HepG2 (cell line): ENCODE results near the gene PLXNA3. TPM values are rescaled to one million over a fixed set of nuclear protein-coding genes. Genes with fewer than 3 reads are reported as not detected.
A peak's percentile ranks its signal among the peaks of the same experiment; 100 is the strongest.

Source experiments
- EZH2 ChIP-seq: conservative IDR thresholded peaks from 2 replicates; pipeline ENCODE4 v1.6.1; 2012; ENCODE audit warnings: mild to moderate bottlenecking, low read depth, low read length, moderate library complexity
- FOXK1 ChIP-seq: sonication (generic); formaldehyde crosslinking; IDR thresholded peaks from 2 replicates; pipeline ENCODE4 v1.4.0; 2020; ENCODE audit warnings: low read depth, missing genetic modification reagents, borderline replicate concordance
- GPN1 ChIP-seq: sonication (generic); formaldehyde crosslinking; IDR thresholded peaks from 2 replicates; pipeline ENCODE4 v1.5.1; 2020; ENCODE audit warnings: missing genetic modification reagents, borderline replicate concordance
- HDAC1 ChIP-seq: sonication (generic); formaldehyde crosslinking; IDR thresholded peaks from 2 replicates; pipeline ENCODE4 v1.5.1; 2020; ENCODE audit warnings: mild to moderate bottlenecking, missing genetic modification reagents
- HMG20A ChIP-seq: IDR thresholded peaks from 2 replicates; pipeline ENCODE4 v1.6.1; 2016; ENCODE audit warnings: borderline replicate concordance
- HMGXB3 ChIP-seq: sonication (generic); formaldehyde crosslinking; IDR thresholded peaks from 2 replicates; pipeline ENCODE4 v1.4.0; 2020; ENCODE audit warnings: missing genetic modification reagents, borderline replicate concordance
- HOXA3 ChIP-seq: sonication (generic); formaldehyde crosslinking; IDR thresholded peaks from 2 replicates; pipeline ENCODE4 v1.5.0; 2020; ENCODE audit warnings: missing genetic modification reagents
- MEIS1 ChIP-seq: sonication (generic); formaldehyde crosslinking; IDR thresholded peaks from 2 replicates; pipeline ENCODE4 v1.9.0; 2021; ENCODE audit warnings: mild to moderate bottlenecking, missing genetic modification reagents, moderate library complexity, borderline replicate concordance
- RAD21 ChIP-seq: fragments of 450-650 bp; formaldehyde crosslinking; IDR thresholded peaks from 2 replicates; pipeline ENCODE4 v1.5.0; 2020; ENCODE audit warnings: mild to moderate bottlenecking
- RFX3 ChIP-seq: IDR thresholded peaks from 2 replicates; pipeline ENCODE4 v1.6.1; 2016; ENCODE audit warnings: missing biosample characterization, missing genetic modification reagents
- RFXANK ChIP-seq: IDR thresholded peaks from 2 replicates; pipeline ENCODE4 v1.6.1; 2016
- SAFB2 ChIP-seq: sonication (generic); formaldehyde crosslinking; IDR thresholded peaks from 2 replicates; pipeline ENCODE4 v1.5.1; 2020; ENCODE audit warnings: missing genetic modification reagents, low read depth, mild to moderate bottlenecking, borderline replicate concordance
- SOX6 ChIP-seq, 2 experiments: fragments of 450-650 bp in 1 of 2; sonication (generic) in 1 of 2; formaldehyde crosslinking in 1 of 2; IDR thresholded peaks; 2 replicates each; pipeline versions ENCODE4 v1.4.0 to v1.6.1; 2017 to 2020; ENCODE audit warnings: antibody characterized with exemption in 1 of 2, mild to moderate bottlenecking in 1 of 2, missing genetic modification reagents in 1 of 2
- UBTF ChIP-seq: sonication (generic); formaldehyde crosslinking; IDR thresholded peaks from 2 replicates; pipeline ENCODE4 v1.4.0; 2020; ENCODE audit warnings: mild to moderate bottlenecking, missing genetic modification reagents
- ZMYM2 ChIP-seq: sonication (generic); formaldehyde crosslinking; IDR thresholded peaks from 2 replicates; pipeline ENCODE4 v1.8.0; 2022; ENCODE audit warnings: mild to moderate bottlenecking, missing genetic modification reagents
- ZNF124 ChIP-seq: sonication (generic); formaldehyde crosslinking; IDR thresholded peaks from 2 replicates; pipeline ENCODE4 v1.4.0; 2020; ENCODE audit warnings: missing genetic modification reagents
- ZNF180 ChIP-seq: sonication (generic); formaldehyde crosslinking; IDR thresholded peaks from 2 replicates; pipeline ENCODE4 v1.4.0; 2020; ENCODE audit warnings: low read depth, missing genetic modification reagents, borderline replicate concordance
- ZNF224 ChIP-seq: sonication (generic); formaldehyde crosslinking; IDR thresholded peaks from 2 replicates; pipeline ENCODE4 v1.5.0; 2020; ENCODE audit warnings: mild to moderate bottlenecking, missing genetic modification reagents
- ZNF589 ChIP-seq: sonication (generic); formaldehyde crosslinking; conservative IDR thresholded peaks from 2 replicates; pipeline ENCODE4 v1.8.0; 2022; ENCODE audit warnings: mild to moderate bottlenecking, moderate library complexity, missing genetic modification reagents
- ZNF639 ChIP-seq: conservative IDR thresholded peaks from 2 replicates; pipeline ENCODE4 v1.6.1; 2018; ENCODE audit warnings: missing genetic modification reagents
- ZNF660 ChIP-seq: sonication (generic); formaldehyde crosslinking; IDR thresholded peaks from 2 replicates; pipeline ENCODE4 v1.5.1; 2020; ENCODE audit warnings: mild to moderate bottlenecking, low read depth, missing genetic modification reagents, borderline replicate concordance
- polyA plus RNA-seq, 8 experiments: library from polyadenylated mRNA; depleted of rRNA in 3 of 8; stranded (reverse) in 7 of 8; unstranded in 1 of 8; fragments of >200 nt; fragmentation: Illumina TruSeq in 4 of 8; extraction: Trizol in 4 of 8; gene quantifications; 2 replicates each; pipeline versions ENCODE4 v1.2.1 to v1.2.3, GENCODE V29; 2011 to 2016; ENCODE audit warnings: low read depth in 4 of 8, missing spikeins in 1 of 8, mixed read lengths in 1 of 8; ENCODE audit not compliant: insufficient read depth in 1 of 8
- total RNA-seq, 5 experiments: library from RNA; depleted of rRNA; stranded (reverse); fragments of >200 nt; fragmentation: Illumina TruSeq; extraction: Trizol; gene quantifications; 2 replicates each; pipeline ENCODE4 v1.2.3, GENCODE V29; 2016; ENCODE audit warnings: low read depth in 1 of 5

PLXNA3 gene
- total and polyA plus RNA-seq, 2 of the 13 experiments (the other 11 are each of a cell fraction or from before 2014, with no cell fraction given) = 5.8 to 20.6 TPM

- TF ChIP-seq UBTF (CRISPR knock-in tag) = peak; percentile 51; the same call in 1 of the 2 replicates
- peak; percentile 76 for TF ChIP-seq HDAC1 (CRISPR knock-in tag)
- no peak for TF ChIP-seq ZNF660
- TF ChIP-seq ZNF180 (CRISPR knock-in tag) = no peak
- 0 out of 2 replicates have a peak, but pooled peaks have one; percentile 47 for TF ChIP-seq ZNF224
- no peak for TF ChIP-seq ZNF639 (CRISPR knock-in tag)
- TF ChIP-seq ZNF124 (CRISPR knock-in tag) = no peak
- no peak for TF ChIP-seq SOX6 (IDR thresholded peaks at IDR 0.05)
- no peak; the same call in 1 of the 2 replicates for TF ChIP-seq SOX6 (CRISPR knock-in tag; IDR thresholded peaks at IDR 0.05)
- TF ChIP-seq HMGXB3 (CRISPR knock-in tag) = no peak
- TF ChIP-seq GPN1 (CRISPR knock-in tag) = no peak
- no peak for TF ChIP-seq RFXANK
- no peak for TF ChIP-seq ZNF589 (CRISPR knock-in tag)
- TF ChIP-seq RFX3 (CRISPR knock-in tag) = no peak
- TF ChIP-seq EZH2 = no peak
- no peak for TF ChIP-seq FOXK1 (CRISPR knock-in tag)
- TF ChIP-seq HMG20A (CRISPR knock-in tag) = no peak
- TF ChIP-seq SAFB2 (CRISPR knock-in tag) = no peak
- no peak for TF ChIP-seq MEIS1 (CRISPR knock-in tag)
- TF ChIP-seq RAD21 = no peak
- no peak for TF ChIP-seq ZMYM2 (CRISPR knock-in tag)
- peak; percentile 75 for TF ChIP-seq HOXA3 (CRISPR knock-in tag)
These were observed 29.6 kb upstream of the PLXNA3 start, which contains the start of gene ATP6AP1 (continued) for GRCh38 chrX:154428176-154429171.
